Measurements from ENCODE around the gene SPSB3. TPM values are rescaled to one million over a fixed set of nuclear protein-coding genes. Genes with fewer than 3 reads are reported as not detected.

SPSB3 gene
- total and polyA plus RNA-seq, 2 of the 13 experiments (the other 11 are each of a cell fraction or from before 2014, with no cell fraction given) = 13.2 to 21.9 TPM

- TF ChIP-seq ZNF7 (CRISPR knock-in tag; IDR thresholded peaks at IDR 0.05) = no peak; the same call in 1 of the 2 replicates
- TF ChIP-seq AGO2 (optimal IDR thresholded peaks at IDR 0.05; ENCODE audit: low read depth, low read length) = peak; percentile 92
- no peak for TF ChIP-seq ZNF569 (CRISPR knock-in tag; IDR thresholded peaks at IDR 0.05; ENCODE audit: borderline replicate concordance)
- TF ChIP-seq ZNF138 (CRISPR knock-in tag; IDR thresholded peaks at IDR 0.05; ENCODE audit: low read depth) = peak; percentile 88; the same call in 1 of the 2 replicates
- peak; percentile 92 for TF ChIP-seq TGIF2 (CRISPR knock-in tag; IDR thresholded peaks at IDR 0.05)
- TF ChIP-seq HIVEP1 (CRISPR knock-in tag; IDR thresholded peaks at IDR 0.05) = peak; percentile 79
- peak; percentile 51; the same call in 1 of the 2 replicates for TF ChIP-seq ZSCAN22 (CRISPR knock-in tag; IDR thresholded peaks at IDR 0.05)
- TF ChIP-seq U2AF1 (optimal IDR thresholded peaks at IDR 0.05; ENCODE audit: low read depth, low read length) = no peak
- TF ChIP-seq STAT6 (CRISPR knock-in tag; IDR thresholded peaks at IDR 0.05; ENCODE audit: borderline replicate concordance) = no peak; the same call in 1 of the 2 replicates
- no peak for TF ChIP-seq ZNF652 (CRISPR knock-in tag; IDR thresholded peaks at IDR 0.05; ENCODE audit: borderline replicate concordance, low read depth)
- TF ChIP-seq, protein P1, sequence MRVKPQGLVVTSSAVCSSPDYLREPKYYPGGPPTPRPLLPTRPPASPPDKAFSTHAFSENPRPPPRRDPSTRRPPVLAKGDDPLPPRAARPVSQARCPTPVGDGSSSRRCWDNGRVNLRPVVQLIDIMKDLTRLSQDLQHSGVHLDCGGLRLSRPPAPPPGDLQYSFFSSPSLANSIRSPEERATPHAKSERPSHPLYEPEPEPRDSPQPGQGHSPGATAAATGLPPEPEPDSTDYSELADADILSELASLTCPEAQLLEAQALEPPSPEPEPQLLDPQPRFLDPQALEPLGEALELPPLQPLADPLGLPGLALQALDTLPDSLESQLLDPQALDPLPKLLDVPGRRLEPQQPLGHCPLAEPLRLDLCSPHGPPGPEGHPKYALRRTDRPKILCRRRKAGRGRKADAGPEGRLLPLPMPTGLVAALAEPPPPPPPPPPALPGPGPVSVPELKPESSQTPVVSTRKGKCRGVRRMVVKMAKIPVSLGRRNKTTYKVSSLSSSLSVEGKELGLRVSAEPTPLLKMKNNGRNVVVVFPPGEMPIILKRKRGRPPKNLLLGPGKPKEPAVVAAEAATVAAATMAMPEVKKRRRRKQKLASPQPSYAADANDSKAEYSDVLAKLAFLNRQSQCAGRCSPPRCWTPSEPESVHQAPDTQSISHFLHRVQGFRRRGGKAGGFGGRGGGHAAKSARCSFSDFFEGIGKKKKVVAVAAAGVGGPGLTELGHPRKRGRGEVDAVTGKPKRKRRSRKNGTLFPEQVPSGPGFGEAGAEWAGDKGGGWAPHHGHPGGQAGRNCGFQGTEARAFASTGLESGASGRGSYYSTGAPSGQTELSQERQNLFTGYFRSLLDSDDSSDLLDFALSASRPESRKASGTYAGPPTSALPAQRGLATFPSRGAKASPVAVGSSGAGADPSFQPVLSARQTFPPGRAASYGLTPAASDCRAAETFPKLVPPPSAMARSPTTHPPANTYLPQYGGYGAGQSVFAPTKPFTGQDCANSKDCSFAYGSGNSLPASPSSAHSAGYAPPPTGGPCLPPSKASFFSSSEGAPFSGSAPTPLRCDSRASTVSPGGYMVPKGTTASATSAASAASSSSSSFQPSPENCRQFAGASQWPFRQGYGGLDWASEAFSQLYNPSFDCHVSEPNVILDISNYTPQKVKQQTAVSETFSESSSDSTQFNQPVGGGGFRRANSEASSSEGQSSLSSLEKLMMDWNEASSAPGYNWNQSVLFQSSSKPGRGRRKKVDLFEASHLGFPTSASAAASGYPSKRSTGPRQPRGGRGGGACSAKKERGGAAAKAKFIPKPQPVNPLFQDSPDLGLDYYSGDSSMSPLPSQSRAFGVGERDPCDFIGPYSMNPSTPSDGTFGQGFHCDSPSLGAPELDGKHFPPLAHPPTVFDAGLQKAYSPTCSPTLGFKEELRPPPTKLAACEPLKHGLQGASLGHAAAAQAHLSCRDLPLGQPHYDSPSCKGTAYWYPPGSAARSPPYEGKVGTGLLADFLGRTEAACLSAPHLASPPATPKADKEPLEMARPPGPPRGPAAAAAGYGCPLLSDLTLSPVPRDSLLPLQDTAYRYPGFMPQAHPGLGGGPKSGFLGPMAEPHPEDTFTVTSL (CRISPR knock-in tag; IDR thresholded peaks at IDR 0.05; ENCODE audit: borderline replicate concordance) = no peak
- peak; percentile 84 for TF ChIP-seq PHF5A (CRISPR knock-in tag; IDR thresholded peaks at IDR 0.05; ENCODE audit: low read depth, unreplicated experiment)
- peak; percentile 48; the same call in 1 of the 2 replicates for TF ChIP-seq NCOR1 (IDR thresholded peaks at IDR 0.05; ENCODE audit: borderline replicate concordance, low read length)
- peak; percentile 93; the same call in 1 of the 2 replicates for TF ChIP-seq EED (CRISPR knock-in tag; IDR thresholded peaks at IDR 0.05)
- TF ChIP-seq, protein P2, sequence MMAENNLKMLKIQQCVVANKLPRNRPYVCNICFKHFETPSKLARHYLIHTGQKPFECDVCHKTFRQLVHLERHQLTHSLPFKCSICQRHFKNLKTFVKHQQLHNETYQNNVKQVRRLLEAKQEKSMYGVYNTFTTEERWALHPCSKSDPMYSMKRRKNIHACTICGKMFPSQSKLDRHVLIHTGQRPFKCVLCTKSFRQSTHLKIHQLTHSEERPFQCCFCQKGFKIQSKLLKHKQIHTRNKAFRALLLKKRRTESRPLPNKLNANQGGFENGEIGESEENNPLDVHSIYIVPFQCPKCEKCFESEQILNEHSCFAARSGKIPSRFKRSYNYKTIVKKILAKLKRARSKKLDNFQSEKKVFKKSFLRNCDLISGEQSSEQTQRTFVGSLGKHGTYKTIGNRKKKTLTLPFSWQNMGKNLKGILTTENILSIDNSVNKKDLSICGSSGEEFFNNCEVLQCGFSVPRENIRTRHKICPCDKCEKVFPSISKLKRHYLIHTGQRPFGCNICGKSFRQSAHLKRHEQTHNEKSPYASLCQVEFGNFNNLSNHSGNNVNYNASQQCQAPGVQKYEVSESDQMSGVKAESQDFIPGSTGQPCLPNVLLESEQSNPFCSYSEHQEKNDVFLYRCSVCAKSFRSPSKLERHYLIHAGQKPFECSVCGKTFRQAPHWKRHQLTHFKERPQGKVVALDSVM (CRISPR knock-in tag; IDR thresholded peaks at IDR 0.05) = peak; percentile 84
- peak; percentile 87; the same call in 1 of the 2 replicates for TF ChIP-seq MXD4 (CRISPR knock-in tag; IDR thresholded peaks at IDR 0.05)
These were observed 44.6 kb upstream of the SPSB3 start, which contains the start of the genes FAHD1 and HAGH (continued) for GRCh38 chr16:1826691-1827573.

All from HepG2 (cell line).